GM12801 (cell line): ENCODE measurements around the gene KCNJ5.

Experiments
- CTCF ChIP-seq: IDR thresholded peaks from one replicate; pipeline ENCODE4 v1.5.1; 2011; ENCODE audit warnings: control low read depth; ENCODE audit not compliant: insufficient read length; ENCODE audit errors: extremely low read depth

KCNJ5 gene

GRCh38 chr11:128905345-128906184, 14.4 kb downstream of the KCNJ5 start:
- TF ChIP-seq CTCF, result no peak

- TF ChIP-seq CTCF, result no peak
These were observed 15.3 kb downstream of the KCNJ5 start for GRCh38 chr11:128906185-128907050.

GRCh38 chr11:128907585-128907984, 16.4 kb downstream of the KCNJ5 start:
- TF ChIP-seq CTCF, result no peak

- TF ChIP-seq CTCF, result no peak
These were observed 17.5 kb downstream of the KCNJ5 start for GRCh38 chr11:128908391-128909246.

GRCh38 chr11:128909438-128910125, 18.4 kb downstream of the KCNJ5 start:
- TF ChIP-seq CTCF, result no peak

GRCh38 chr11:128910576-128910975, 19.4 kb downstream of the KCNJ5 start:
- TF ChIP-seq CTCF, result no peak

- no peak for TF ChIP-seq CTCF
These were observed 20.1 kb downstream of the KCNJ5 start for GRCh38 chr11:128911239-128911638.
